ENCODE results near the gene KCTD16. TPM values are rescaled to one million over a fixed set of nuclear protein-coding genes. Genes with fewer than 3 reads are reported as not detected.

Gene KCTD16
- total RNA-seq, 4 donors from 2014 or later = under 0.01 to 0.19 (median 0.17) TPM; not detected in 1

DNA sequence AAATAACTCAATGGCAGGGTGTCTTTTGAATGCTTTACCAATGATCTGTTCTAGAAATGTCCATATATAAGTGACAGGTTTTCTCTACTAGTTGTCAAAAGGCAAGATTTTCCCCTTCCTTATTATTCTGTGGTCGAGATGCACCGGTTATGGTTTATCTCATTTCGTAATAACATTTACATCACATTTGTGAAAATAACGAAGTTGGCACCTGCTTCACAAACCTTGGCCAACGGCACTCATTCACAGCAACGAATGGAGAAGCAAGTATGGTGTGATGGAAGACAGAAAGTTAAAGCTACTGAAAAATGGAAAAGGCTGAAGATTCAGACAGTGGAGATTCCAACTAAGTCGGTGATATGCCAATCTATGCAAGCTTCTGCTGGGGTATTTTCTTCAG, 235.8 kb downstream of the KCTD16 start:
- no peak for TF ChIP-seq CTCF (IDR thresholded peaks at IDR 0.05; ENCODE audit: low read depth)

DNA sequence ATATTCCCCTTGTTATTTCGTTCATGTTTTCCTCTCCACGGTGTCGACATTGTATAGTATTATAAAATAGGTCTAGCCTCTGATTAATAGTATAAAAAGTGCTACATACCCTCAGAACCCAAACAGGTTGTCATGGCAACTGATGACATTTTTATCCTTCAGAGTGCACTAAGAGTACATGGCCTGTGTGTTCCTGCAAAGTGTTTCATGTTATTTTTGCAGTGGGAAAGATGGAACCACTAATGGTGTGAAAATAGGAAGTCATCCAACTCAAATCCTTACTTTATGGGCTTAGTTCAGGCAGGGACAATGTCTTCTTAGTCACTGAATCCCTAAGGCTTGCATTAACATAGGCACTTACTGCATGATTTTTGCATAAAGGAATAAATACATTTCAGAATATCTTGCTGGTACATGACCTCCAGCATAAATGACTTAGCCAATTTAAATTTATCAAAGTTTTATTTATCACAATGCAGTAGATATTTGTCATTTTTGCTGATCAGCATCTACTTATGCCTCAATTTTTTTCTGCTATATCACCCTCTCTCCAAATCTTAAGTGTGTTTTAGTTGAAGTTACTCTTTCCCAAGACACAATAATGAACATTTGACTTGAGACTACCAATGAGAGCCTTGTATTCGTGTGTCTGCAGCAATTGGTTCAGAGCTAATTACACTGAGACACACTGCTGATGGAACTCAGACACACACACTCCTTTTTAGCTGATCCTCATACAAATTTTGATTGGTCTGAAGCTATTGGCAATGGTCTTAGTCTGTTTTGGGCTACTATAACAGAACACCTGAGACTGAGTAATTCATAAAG, 243.7 kb downstream of the KCTD16 start:
- TF ChIP-seq CTCF (IDR thresholded peaks at IDR 0.05; ENCODE audit: low read depth) = no peak

- no peak for TF ChIP-seq CTCF (IDR thresholded peaks at IDR 0.05; ENCODE audit: low read depth)
Observed at GRCh38 chr5:144416196-144416595, 245.5 kb downstream of the KCTD16 start.

GRCh38 chr5:144418719-144419118, 248.0 kb downstream of the KCTD16 start:
- TF ChIP-seq CTCF (IDR thresholded peaks at IDR 0.05; ENCODE audit: low read depth) = no peak

GRCh38 chr5:144421411-144421810, 250.7 kb downstream of the KCTD16 start:
- no peak for TF ChIP-seq CTCF (IDR thresholded peaks at IDR 0.05; ENCODE audit: low read depth)

GRCh38 chr5:144422018-144422727, 251.5 kb downstream of the KCTD16 start:
- no peak for TF ChIP-seq CTCF (IDR thresholded peaks at IDR 0.05; ENCODE audit: low read depth)

- no peak for TF ChIP-seq CTCF (IDR thresholded peaks at IDR 0.05; ENCODE audit: low read depth)
Observed at GRCh38 chr5:144427866-144428265, 257.2 kb downstream of the KCTD16 start.

All from subcutaneous adipose tissue (tissue), 4 donors.